Endothelial cell of umbilical vein (primary cell): ENCODE data around the gene WASHC2C.
"Not testable (repeated sequence)": the region's sequence is repeated elsewhere in the genome, so short reads cannot be mapped to it uniquely, and the experiment has no call there.

Experiments used
- FOS ChIP-seq: IDR thresholded peaks from 2 replicates; pipeline ENCODE4 v1.6.1; 2011; ENCODE audit warnings: mild to moderate bottlenecking, low read length, moderate library complexity, borderline replicate concordance; ENCODE audit not compliant: insufficient read depth
- POLR2A ChIP-seq: IDR thresholded peaks from 2 replicates; pipeline ENCODE4 v1.6.1; 2012; ENCODE audit warnings: low read depth, mild to moderate bottlenecking, control low read depth, low read length
- TF ChIP-seq, protein P1 (sequence below), 2 donors: IDR thresholded peaks; 1 replicate in 1 of 2; 2 replicates in 1 of 2; pipeline ENCODE4 v1.5.1; 2011; ENCODE audit warnings: low read length in 2 of 2, mild to moderate bottlenecking in 2 of 2, moderate library complexity in 2 of 2, control low read depth in 1 of 2, inconsistent platforms in 1 of 2, low read depth in 1 of 2; ENCODE audit not compliant: insufficient read depth in 1 of 2; ENCODE audit errors: extremely low read depth in 1 of 2
- TF ChIP-seq, protein P2 (sequence below): IDR thresholded peaks from 2 replicates; pipeline ENCODE4 v1.6.1; 2011; ENCODE audit not compliant: insufficient read depth, insufficient read length

DNA sequence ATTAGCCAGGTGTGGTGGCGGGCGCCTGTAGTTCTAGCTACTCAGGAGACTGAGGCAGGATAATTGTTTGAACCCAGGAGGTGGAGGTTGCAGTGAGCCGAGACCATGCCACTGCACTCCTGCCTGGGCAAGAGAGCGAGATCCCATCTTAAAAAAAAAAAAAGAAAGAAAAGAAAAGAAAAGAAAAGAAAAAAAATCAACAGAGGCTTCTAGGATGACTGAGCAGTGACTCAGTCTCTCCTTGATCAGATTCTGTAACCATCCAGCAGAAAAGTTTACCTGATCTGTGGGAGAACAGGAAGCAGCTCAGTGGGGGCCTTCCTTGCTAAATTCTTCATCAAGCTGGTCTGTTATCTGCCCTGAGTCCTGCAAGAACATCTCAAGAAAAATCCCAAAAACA lies 87.1 kb downstream of the WASHC2C start:
- not testable (repeated sequence) for TF ChIP-seq FOS, POLR2A
- TF ChIP-seq, protein P1, sequence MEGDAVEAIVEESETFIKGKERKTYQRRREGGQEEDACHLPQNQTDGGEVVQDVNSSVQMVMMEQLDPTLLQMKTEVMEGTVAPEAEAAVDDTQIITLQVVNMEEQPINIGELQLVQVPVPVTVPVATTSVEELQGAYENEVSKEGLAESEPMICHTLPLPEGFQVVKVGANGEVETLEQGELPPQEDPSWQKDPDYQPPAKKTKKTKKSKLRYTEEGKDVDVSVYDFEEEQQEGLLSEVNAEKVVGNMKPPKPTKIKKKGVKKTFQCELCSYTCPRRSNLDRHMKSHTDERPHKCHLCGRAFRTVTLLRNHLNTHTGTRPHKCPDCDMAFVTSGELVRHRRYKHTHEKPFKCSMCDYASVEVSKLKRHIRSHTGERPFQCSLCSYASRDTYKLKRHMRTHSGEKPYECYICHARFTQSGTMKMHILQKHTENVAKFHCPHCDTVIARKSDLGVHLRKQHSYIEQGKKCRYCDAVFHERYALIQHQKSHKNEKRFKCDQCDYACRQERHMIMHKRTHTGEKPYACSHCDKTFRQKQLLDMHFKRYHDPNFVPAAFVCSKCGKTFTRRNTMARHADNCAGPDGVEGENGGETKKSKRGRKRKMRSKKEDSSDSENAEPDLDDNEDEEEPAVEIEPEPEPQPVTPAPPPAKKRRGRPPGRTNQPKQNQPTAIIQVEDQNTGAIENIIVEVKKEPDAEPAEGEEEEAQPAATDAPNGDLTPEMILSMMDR (IDR thresholded peaks at IDR 0.05; ENCODE audit: extremely low read depth in 1 of 2, insufficient read depth in 1 of 2, low read depth in 1 of 2, low read length in 2 of 2) = not testable (repeated sequence)
- TF ChIP-seq, protein P2, sequence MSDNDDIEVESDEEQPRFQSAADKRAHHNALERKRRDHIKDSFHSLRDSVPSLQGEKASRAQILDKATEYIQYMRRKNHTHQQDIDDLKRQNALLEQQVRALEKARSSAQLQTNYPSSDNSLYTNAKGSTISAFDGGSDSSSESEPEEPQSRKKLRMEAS = not testable (repeated sequence)
